IMR-90 (cell line): Measurements from ENCODE around the gene NXN.

ENCODE experiments used
- FOS ChIP-seq: fragments of 150-350 bp; IDR thresholded peaks from 2 replicates; pipeline ENCODE4 v1.6.1; 2016; ENCODE audit warnings: low read depth, low read length
- POLR2A ChIP-seq: IDR thresholded peaks from 2 replicates; pipeline ENCODE4 v1.6.1; 2012; ENCODE audit warnings: mild to moderate bottlenecking, low read depth, low read length
- RAD21 ChIP-seq: IDR thresholded peaks from 2 replicates; pipeline ENCODE4 v1.6.1; 2012; ENCODE audit warnings: low read length, improper control_type of control experiment
- RFX5 ChIP-seq: IDR thresholded peaks from 2 replicates; pipeline ENCODE4 v1.8.0; 2012; ENCODE audit warnings: low read depth, mild to moderate bottlenecking, low read length, moderate library complexity
- TF ChIP-seq, protein P1 (sequence below): conservative IDR thresholded peaks from 2 replicates; pipeline ENCODE4 v1.5.1; 2012; ENCODE audit warnings: mild to moderate bottlenecking, low read depth, low read length, improper control_type of control experiment

DNA sequence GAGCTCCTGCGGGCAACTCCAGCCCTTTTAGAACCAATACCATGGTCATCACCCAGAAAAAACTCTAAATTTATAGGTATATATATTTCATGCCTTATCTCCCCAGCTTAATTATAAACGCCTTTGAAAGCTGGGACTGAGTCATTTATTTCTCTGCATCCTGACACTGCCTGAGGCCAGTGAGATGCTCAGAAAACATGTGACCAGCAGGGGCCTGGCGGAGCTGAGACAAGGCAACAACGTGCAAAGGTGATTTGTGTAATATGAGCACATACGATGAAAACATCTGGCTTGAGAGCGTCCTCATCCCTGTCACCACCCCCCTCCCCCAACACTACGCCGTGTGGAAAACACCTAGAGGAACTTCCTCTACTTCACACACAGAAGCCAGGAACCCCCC is 22.7 kb downstream of the NXN start:
- TF ChIP-seq RFX5 (no peak), POLR2A (no peak), RAD21 (no peak), FOS (no peak)
- TF ChIP-seq, protein P1, sequence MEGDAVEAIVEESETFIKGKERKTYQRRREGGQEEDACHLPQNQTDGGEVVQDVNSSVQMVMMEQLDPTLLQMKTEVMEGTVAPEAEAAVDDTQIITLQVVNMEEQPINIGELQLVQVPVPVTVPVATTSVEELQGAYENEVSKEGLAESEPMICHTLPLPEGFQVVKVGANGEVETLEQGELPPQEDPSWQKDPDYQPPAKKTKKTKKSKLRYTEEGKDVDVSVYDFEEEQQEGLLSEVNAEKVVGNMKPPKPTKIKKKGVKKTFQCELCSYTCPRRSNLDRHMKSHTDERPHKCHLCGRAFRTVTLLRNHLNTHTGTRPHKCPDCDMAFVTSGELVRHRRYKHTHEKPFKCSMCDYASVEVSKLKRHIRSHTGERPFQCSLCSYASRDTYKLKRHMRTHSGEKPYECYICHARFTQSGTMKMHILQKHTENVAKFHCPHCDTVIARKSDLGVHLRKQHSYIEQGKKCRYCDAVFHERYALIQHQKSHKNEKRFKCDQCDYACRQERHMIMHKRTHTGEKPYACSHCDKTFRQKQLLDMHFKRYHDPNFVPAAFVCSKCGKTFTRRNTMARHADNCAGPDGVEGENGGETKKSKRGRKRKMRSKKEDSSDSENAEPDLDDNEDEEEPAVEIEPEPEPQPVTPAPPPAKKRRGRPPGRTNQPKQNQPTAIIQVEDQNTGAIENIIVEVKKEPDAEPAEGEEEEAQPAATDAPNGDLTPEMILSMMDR = no peak
